NCI-H748 (cell line): ENCODE results near the gene SUGP1.

Experiments used
- DNase-seq: peaks from one replicate; lab custom pipeline; 2025; ENCODE audit not compliant: unreplicated experiment; lab: John Stamatoyannopoulos, UW

The SUGP1 gene

GRCh38 chr19:19304186-19304965 is 15.9 kb downstream of the SUGP1 start:
- no peak for DNase-seq

- no peak for DNase-seq
Measured at GRCh38 chr19:19303411-19303810, 16.9 kb downstream of the SUGP1 start.

- DNase-seq: no peak
Measured at GRCh38 chr19:19300613-19301012, 19.7 kb downstream of the SUGP1 start.

GRCh38 chr19:19297759-19298158 is 22.6 kb downstream of the SUGP1 start:
- no peak for DNase-seq

- no peak for DNase-seq
Measured at GRCh38 chr19:19296953-19297689, 23.2 kb downstream of the SUGP1 start.

- DNase-seq: no peak
Measured at GRCh38 chr19:19294914-19295313, 25.4 kb downstream of the SUGP1 start.

- DNase-seq: no peak
Measured at GRCh38 chr19:19292607-19293006, 27.7 kb downstream of the SUGP1 start.

GRCh38 chr19:19285686-19286085 is 34.6 kb downstream of the SUGP1 start:
- DNase-seq: no peak

GRCh38 chr19:19280561-19280960 is 39.7 kb downstream of the SUGP1 start:
- DNase-seq: no peak

GRCh38 chr19:19279853-19280252 is 40.5 kb downstream of the SUGP1 start:
- no peak for DNase-seq

GRCh38 chr19:19279062-19279612 is 41.2 kb downstream of the SUGP1 start:
- no peak for DNase-seq

- DNase-seq: no peak
Measured at GRCh38 chr19:19278315-19278714, 42.0 kb downstream of the SUGP1 start.

GRCh38 chr19:19276851-19277250 is 43.5 kb downstream of the SUGP1 start:
- no peak for DNase-seq

GRCh38 chr19:19276386-19276785 is 43.9 kb downstream of the SUGP1 start:
- no peak for DNase-seq

- no peak for DNase-seq
Measured at GRCh38 chr19:19274716-19275565, 45.4 kb downstream of the SUGP1 start.

GRCh38 chr19:19274146-19274545 is 46.2 kb downstream of the SUGP1 start:
- no peak for DNase-seq

- no peak for DNase-seq
Measured at GRCh38 chr19:19271828-19272599, 48.3 kb downstream of the SUGP1 start.

- DNase-seq: no peak
Measured at GRCh38 chr19:19270749-19271571, 49.3 kb downstream of the SUGP1 start.

GRCh38 chr19:19269952-19270694 is 50.2 kb downstream of the SUGP1 start:
- no peak for DNase-seq
